Mucosa of rectum (tissue), 2 donors: Measurements from ENCODE around the gene USH2A.

ENCODE experiments used
- H3K27ac ChIP-seq, 2 donors: one replicate each; pipeline ENCODE4 v1.7.0; 2013; ENCODE audit warnings: inconsistent platforms in 2 of 2, low read depth in 2 of 2, low read length in 2 of 2
- H3K27me3 ChIP-seq, 2 donors: one replicate each; pipeline ENCODE4 v1.7.0; 2013; ENCODE audit warnings: low read length in 2 of 2; ENCODE audit not compliant: control insufficient read depth in 2 of 2, insufficient read depth in 2 of 2
- H3K36me3 ChIP-seq, 2 donors: one replicate each; pipeline ENCODE4 v1.7.0; 2013; ENCODE audit warnings: low read length in 2 of 2; ENCODE audit not compliant: control insufficient read depth in 2 of 2, insufficient read depth in 2 of 2
- H3K4me1 ChIP-seq, 2 donors: one replicate each; pipeline ENCODE4 v1.7.0; 2013; ENCODE audit warnings: low read length in 2 of 2, mild to moderate bottlenecking in 1 of 2; ENCODE audit not compliant: control insufficient read depth in 2 of 2, insufficient read depth in 2 of 2
- H3K4me3 ChIP-seq, 2 donors: one replicate each; pipeline ENCODE4 v1.7.0; 2013; ENCODE audit warnings: low read length in 2 of 2
- H3K9ac ChIP-seq, 2 donors: one replicate each; pipeline ENCODE4 v1.7.0; 2013; ENCODE audit warnings: low read length in 2 of 2, low read depth in 1 of 2, mild to moderate bottlenecking in 1 of 2
- H3K9me3 ChIP-seq, 2 donors: one replicate each; pipeline ENCODE4 v1.7.0; 2013; ENCODE audit warnings: low read length in 2 of 2; ENCODE audit not compliant: control insufficient read depth in 2 of 2
- donor health status: healthy.
- donor health status: Normal muscosa, but diverticular disease.

USH2A gene

GRCh38 chr1:216422821-216423520 is at the start of gene USH2A:
Gene USH2A, minus strand, starts transcription at chr1:216423448. Its CDS starts 1,112 bp downstream, at chr1:216422336.
- Histone ChIP-seq H3K4me3 (no peak within 1 kb of the TSS), H3K4me1 (no peaks in the 10 kb centered on the region), H3K9ac (no peak within 1 kb of the TSS), H3K9me3 (no peaks in the 10 kb centered on the region), H3K27ac (no peak within 1 kb of the TSS), H3K36me3 (no peaks in the 10 kb centered on the region), H3K27me3 (no peaks in the 10 kb centered on the region)

GRCh38 chr1:216466162-216466801 is 43.0 kb upstream of the USH2A start:
- Histone ChIP-seq H3K4me3 (no peak overlapping the region), H3K9me3 (no peaks in the 10 kb centered on the region), H3K36me3 (no peaks in the 10 kb centered on the region)

GRCh38 chr1:216464489-216464888 is 41.2 kb upstream of the USH2A start:
- no peak overlapping the region for H3K9ac ChIP-seq
- no peak overlapping the region for H3K4me3 ChIP-seq
- H3K27me3 ChIP-seq: no peaks in the 10 kb centered on the region
- H3K9me3 ChIP-seq: no peaks in the 10 kb centered on the region
- H3K27ac ChIP-seq: no peak overlapping the region
- no peaks in the 10 kb centered on the region for H3K36me3 ChIP-seq
- no peaks in the 10 kb centered on the region for H3K4me1 ChIP-seq

More at GRCh38 chr1:216466162-216466801, 43.0 kb upstream of the USH2A start:
- H3K4me1 ChIP-seq: no peaks in the 10 kb centered on the region
- H3K27me3 ChIP-seq: no peaks in the 10 kb centered on the region
- no peak overlapping the region for H3K27ac ChIP-seq
- no peak overlapping the region for H3K9ac ChIP-seq

- H3K27ac ChIP-seq: no peak overlapping the region
Measured at GRCh38 chr1:216462066-216462775, 39.0 kb upstream of the USH2A start.

GRCh38 chr1:216461466-216461865 is 38.2 kb upstream of the USH2A start:
- no peak overlapping the region for H3K9ac ChIP-seq
- no peaks in the 10 kb centered on the region for H3K4me1 ChIP-seq
- H3K36me3 ChIP-seq: no peaks in the 10 kb centered on the region

More at GRCh38 chr1:216462066-216462775, 39.0 kb upstream of the USH2A start:
- H3K4me1 ChIP-seq: no peaks in the 10 kb centered on the region
- H3K36me3 ChIP-seq: no peaks in the 10 kb centered on the region
- no peaks in the 10 kb centered on the region for H3K9me3 ChIP-seq
- no peak overlapping the region for H3K9ac ChIP-seq
- no peaks in the 10 kb centered on the region for H3K27me3 ChIP-seq
- H3K4me3 ChIP-seq: no peak overlapping the region

GRCh38 chr1:216459651-216460207 is 36.5 kb upstream of the USH2A start:
- H3K4me3 ChIP-seq: no peak overlapping the region
- no peak overlapping the region for H3K27ac ChIP-seq
- H3K9me3 ChIP-seq: no peaks in the 10 kb centered on the region
- no peaks in the 10 kb centered on the region for H3K27me3 ChIP-seq
- no peak overlapping the region for H3K9ac ChIP-seq
- no peaks in the 10 kb centered on the region for H3K36me3 ChIP-seq
- no peaks in the 10 kb centered on the region for H3K4me1 ChIP-seq

More at GRCh38 chr1:216461466-216461865, 38.2 kb upstream of the USH2A start:
- Histone ChIP-seq H3K9me3 (no peaks in the 10 kb centered on the region), H3K27me3 (no peaks in the 10 kb centered on the region), H3K27ac (no peak overlapping the region), H3K4me3 (no peak overlapping the region)

GRCh38 chr1:216458812-216459211 is 35.6 kb upstream of the USH2A start:
- Histone ChIP-seq H3K4me3 (no peak overlapping the region), H3K36me3 (no peaks in the 10 kb centered on the region), H3K27me3 (no peaks in the 10 kb centered on the region), H3K4me1 (no peaks in the 10 kb centered on the region), H3K9me3 (no peaks in the 10 kb centered on the region), H3K9ac (no peak overlapping the region), H3K27ac (no peak overlapping the region)

- Histone ChIP-seq H3K27ac (no peak overlapping the region), H3K27me3 (no peaks in the 10 kb centered on the region), H3K4me3 (no peak overlapping the region), H3K36me3 (no peaks in the 10 kb centered on the region), H3K9ac (no peak overlapping the region), H3K9me3 (no peaks in the 10 kb centered on the region), H3K4me1 (no peaks in the 10 kb centered on the region)
Measured at GRCh38 chr1:216457356-216457755, 34.1 kb upstream of the USH2A start.

GRCh38 chr1:216456682-216457081 is 33.4 kb upstream of the USH2A start:
- Histone ChIP-seq H3K27ac (no peak overlapping the region), H3K9me3 (no peaks in the 10 kb centered on the region), H3K27me3 (no peaks in the 10 kb centered on the region), H3K4me1 (no peaks in the 10 kb centered on the region), H3K36me3 (no peaks in the 10 kb centered on the region), H3K4me3 (no peak overlapping the region), H3K9ac (no peak overlapping the region)

GRCh38 chr1:216453777-216454176 is 30.5 kb upstream of the USH2A start:
- H3K4me1 ChIP-seq: no peaks in the 10 kb centered on the region
- H3K27ac ChIP-seq: no peak overlapping the region

More at GRCh38 chr1:216453777-216454176, 30.5 kb upstream of the USH2A start:
- Histone ChIP-seq H3K9me3 (no peaks in the 10 kb centered on the region), H3K9ac (no peak overlapping the region), H3K4me3 (no peak overlapping the region), H3K36me3 (no peaks in the 10 kb centered on the region), H3K27me3 (no peaks in the 10 kb centered on the region)
